K562 (cell line): Measurements from ENCODE around the gene RNASE13. TPM values are rescaled to one million over a fixed set of nuclear protein-coding genes. Genes with fewer than 3 reads are reported as not detected.

ENCODE experiments used
- ATAC-seq: fragments of 200-7000 bp; cut with Tn5 transposase; 3 replicates; pipeline ENCODE4 v1.9.1; 2020; ENCODE audit warnings: moderate library complexity
- BruUV-seq: library from RNA; stranded (reverse); fragments of 400-500 nt; replicated peaks from 2 replicates; lab custom pipeline; 2021; lab: Mats Ljungman, UMichigan
- CTCF ChIA-PET: fragments of 300-600 bp; formaldehyde crosslinking; extraction: SDS; loops from one replicate; lab custom pipeline; 2021; ENCODE audit warnings: low intra/inter-chr PET ratio; lab: Yijun Ruan, JAX
- POLR2A ChIA-PET: fragments of 300-600, 350-650 bp; sonication (Branson Sonifier 250); formaldehyde crosslinking; extraction: SDS; loops from one replicate; lab custom pipeline; 2021; ENCODE audit warnings: antibody characterized with exemption, inconsistent platforms; lab: Yijun Ruan, JAX
- DNase-seq, 4 experiments: peaks; one replicate each; pipeline versions ENCODE4 v3.0.0 to v3.0.0-alpha.2; 2011 to 2018; ENCODE audit warnings: low spot score in 3 of 4, mixed read lengths in 3 of 4; ENCODE audit errors: extremely low read depth in 1 of 4
- FAIRE-seq: peaks from 2 replicates; lab custom pipeline; 2011; peaks lifted over from hg19 to GRCh38; lab: Jason Lieb, UNC
- H2AFZ ChIP-seq: 2 replicates; pipeline ENCODE4 v1.6.0; 2011; ENCODE audit warnings: low read depth, low read length, control low read depth, inconsistent platforms
- H3K27ac ChIP-seq: fragments of 200-600 bp; 3 replicates; pipeline ENCODE4 v1.8.0; 2011; ENCODE audit warnings: low read depth, mild to moderate bottlenecking, control low read depth, inconsistent platforms, low read length, moderate library complexity, mixed read lengths; ENCODE audit errors: extremely low read depth
- H3K27me3 ChIP-seq, 2 experiments: fragments of 300-600 bp in 1 of 2; 2 replicates in 1 of 2; 3 replicates in 1 of 2; pipeline versions ENCODE4 v1.6.0 to v1.8.0; 2011; ENCODE audit warnings: inconsistent platforms in 2 of 2, low read length in 2 of 2, mild to moderate bottlenecking in 1 of 2, mixed read lengths in 1 of 2, moderate library complexity in 1 of 2; ENCODE audit not compliant: control insufficient read depth in 2 of 2, insufficient read depth in 2 of 2
- H3K36me3 ChIP-seq: fragments of 300-600 bp; 3 replicates; pipeline ENCODE4 v1.8.0; 2011; ENCODE audit warnings: mild to moderate bottlenecking, low read length, inconsistent platforms; ENCODE audit not compliant: control insufficient read depth, insufficient read depth
- H3K4me1 ChIP-seq, 2 experiments: fragments of 200-600 bp in 1 of 2; replicated peaks in 1 of 2; 2 replicates in 1 of 2; 3 replicates in 1 of 2; pipeline versions ENCODE4 v1.5.1 to v1.8.0; 2011; ENCODE audit warnings: inconsistent platforms in 2 of 2, low read length in 2 of 2, mild to moderate bottlenecking in 1 of 2, mixed read lengths in 1 of 2, moderate library complexity in 1 of 2; ENCODE audit not compliant: control insufficient read depth in 2 of 2, insufficient read depth in 2 of 2
- H3K4me2 ChIP-seq: 2 replicates; pipeline ENCODE4 v1.6.1; 2011; ENCODE audit warnings: low read length, control low read depth, inconsistent platforms, mixed read lengths; ENCODE audit not compliant: insufficient read depth
- H3K4me3 ChIP-seq: fragments of 200-600 bp; sonication (generic), shearing (Covaris generic); 2 replicates; pipeline ENCODE4 v1.5.1; 2016; ENCODE audit warnings: control low read depth, inconsistent platforms
- H3K79me2 ChIP-seq: fragments of 200-600 bp; 3 replicates; pipeline ENCODE4 v1.8.0; 2011; ENCODE audit warnings: low read length, inconsistent platforms; ENCODE audit not compliant: control insufficient read depth, insufficient read depth
- H3K9ac ChIP-seq, 2 experiments: 2 replicates each; pipeline versions ENCODE4 v1.6.0 to v1.6.1; 2011; ENCODE audit warnings: low read depth in 2 of 2, low read length in 2 of 2, control low read depth in 1 of 2, inconsistent platforms in 1 of 2, mild to moderate bottlenecking in 1 of 2, mixed read lengths in 1 of 2; ENCODE audit not compliant: insufficient read depth in 1 of 2
- H3K9me1 ChIP-seq: one replicate; pipeline ENCODE4 v1.6.0; 2011; ENCODE audit warnings: inconsistent platforms, mild to moderate bottlenecking, low read length, moderate library complexity; ENCODE audit not compliant: control insufficient read depth, insufficient read depth
- H3K9me3 ChIP-seq: replicated peaks from 2 replicates; pipeline ENCODE4 v1.5.1; 2011; ENCODE audit warnings: low read depth, low read length, inconsistent platforms; ENCODE audit not compliant: control insufficient read depth, insufficient read depth
- H4K20me1 ChIP-seq: replicated peaks from 2 replicates; pipeline ENCODE4 v1.6.1; 2011; ENCODE audit warnings: low read length, inconsistent platforms, mixed read lengths; ENCODE audit not compliant: control insufficient read depth, insufficient read depth
- PCBP2 ChIP-seq: fragments of 200-400 bp; formaldehyde crosslinking; IDR thresholded peaks from 2 replicates; pipeline ENCODE4 v1.6.1; 2018; ENCODE audit warnings: low read length, low read depth, mild to moderate bottlenecking, moderate library complexity; ENCODE audit not compliant: poor library complexity, severe bottlenecking
- SMAD1 ChIP-seq: fragments of 150-350 bp; IDR thresholded peaks from 2 replicates; pipeline ENCODE4 v1.6.1; 2014; ENCODE audit warnings: low read length, low read depth; ENCODE audit not compliant: partially characterized antibody
- U2AF2 ChIP-seq: fragments of 200-400 bp; formaldehyde crosslinking; optimal IDR thresholded peaks from 2 replicates; pipeline ENCODE3; 2017; ENCODE audit warnings: low read depth, mild to moderate bottlenecking, low read length
- ZNF384 ChIP-seq: IDR thresholded peaks from 2 replicates; pipeline ENCODE4 v1.6.1; 2012; ENCODE audit warnings: low read depth, low read length, improper control_type of control experiment
- ZNF431 ChIP-seq: sonication (generic); formaldehyde crosslinking; IDR thresholded peaks from 2 replicates; pipeline ENCODE4 v1.8.0; 2022; ENCODE audit warnings: mild to moderate bottlenecking, missing genetic modification reagents
- ZNF583 ChIP-seq: fragments of 250-450 bp; sonication (Bioruptor Pico); IDR thresholded peaks from 2 replicates; pipeline ENCODE4 v1.4.0; 2020
- WGBS: fragments of 100-300 bp; shearing (Covaris generic); methylation state at CpG from one replicate; pipeline ENCODE4 v1.1.6; 2016; ENCODE audit warnings: low coverage, mixed read lengths; ENCODE audit not compliant: insufficient coverage; ENCODE audit errors: missing lambda C conversion rate; 5-methylcytosine and 5-hydroxymethylcytosine counted together
- in situ Hi-C: fragments of 300-500 bp; cut with MboI; formaldehyde crosslinking; loops from 4 replicates; pipeline ENCODE4 v1.15.0; 2018; ENCODE audit warnings: inconsistent platforms, mixed read lengths
- intact Hi-C: fragments of 100-400 bp; cut with micrococcal nuclease; formaldehyde crosslinking; loops from 2 replicates; pipeline ENCODE4 v1.14.2; 2022
- polyA plus RNA-seq, 8 experiments: library from polyadenylated mRNA; depleted of rRNA in 4 of 8; stranded (reverse) in 5 of 8; unstranded in 3 of 8; fragments of >200 nt; fragmentation: Nextera tagmentation in 2 of 8; fragmentation: Illumina TruSeq in 1 of 8; extraction: Ambion mirVana in 2 of 8; extraction: Trizol in 1 of 8; gene quantifications; 2 replicates each; pipeline versions ENCODE4 v1.2.1 to v1.2.3, GENCODE V29; 2011 to 2014; ENCODE audit warnings: inconsistent platforms in 1 of 8, missing spikeins in 1 of 8
- total RNA-seq, 7 experiments: library from RNA; depleted of rRNA in 6 of 7; stranded (reverse); fragments of >200 nt in 6 of 7; fragmentation: Illumina TruSeq in 2 of 7; extraction: Trizol in 2 of 7; gene quantifications; 2 replicates each; pipeline versions ENCODE4 v1.2.1 to v1.2.3, GENCODE V29; 2011 to 2021; ENCODE audit warnings: low replicate concordance in 1 of 7
- TF ChIP-seq, protein P1 (sequence below): fragments of 450-650 bp; formaldehyde crosslinking; IDR thresholded peaks from 2 replicates; pipeline ENCODE4 v1.4.0; 2022; ENCODE audit warnings: missing genetic modification characterization

RNASE13 gene
- total and polyA plus RNA-seq, 9 of the 15 experiments (the other 6 are each of a cell fraction or from before 2014, with no cell fraction given): not detected

GRCh38 chr14:21084396-21084795 lies 49.8 kb upstream of the RNASE13 start:
- H3K27ac ChIP-seq: no peak overlapping the region
- H3K4me1 ChIP-seq: peaks cover 0 to 4% of the 10 kb centered on the region in 2 experiments; a peak in 2 of 5 replicates
- ChIA-PET CTCF (no interaction called here), POLR2A (interaction anchor here (0.5 to 1.2 kb wide), 3 partner anchors 8 to 353 kb away, joined by 3 read pairs; no protein-coding TSS in a partner anchor)
- H3K27me3 ChIP-seq: no peaks in the 10 kb centered on the region
- ATAC-seq: no peak
- no peaks in the 10 kb centered on the region for H3K79me2 ChIP-seq
- intact Hi-C loops (no loop called here), in situ Hi-C loops (no loop called here)
- DNase-seq: no peak
- H3K4me2 ChIP-seq: no peak overlapping the region
- 37% methylated on average over 2 of the region's 2 CpGs for WGBS
- no peaks in the 10 kb centered on the region for H3K9me3 ChIP-seq
- H3K9me1 ChIP-seq: no peaks in the 10 kb centered on the region
- no peaks in the 10 kb centered on the region for H4K20me1 ChIP-seq
- no peak for TF ChIP-seq U2AF2
- no peak for TF ChIP-seq PCBP2
- no peak for TF ChIP-seq ZNF431
- no peak for TF ChIP-seq SMAD1
- TF ChIP-seq, protein P1, sequence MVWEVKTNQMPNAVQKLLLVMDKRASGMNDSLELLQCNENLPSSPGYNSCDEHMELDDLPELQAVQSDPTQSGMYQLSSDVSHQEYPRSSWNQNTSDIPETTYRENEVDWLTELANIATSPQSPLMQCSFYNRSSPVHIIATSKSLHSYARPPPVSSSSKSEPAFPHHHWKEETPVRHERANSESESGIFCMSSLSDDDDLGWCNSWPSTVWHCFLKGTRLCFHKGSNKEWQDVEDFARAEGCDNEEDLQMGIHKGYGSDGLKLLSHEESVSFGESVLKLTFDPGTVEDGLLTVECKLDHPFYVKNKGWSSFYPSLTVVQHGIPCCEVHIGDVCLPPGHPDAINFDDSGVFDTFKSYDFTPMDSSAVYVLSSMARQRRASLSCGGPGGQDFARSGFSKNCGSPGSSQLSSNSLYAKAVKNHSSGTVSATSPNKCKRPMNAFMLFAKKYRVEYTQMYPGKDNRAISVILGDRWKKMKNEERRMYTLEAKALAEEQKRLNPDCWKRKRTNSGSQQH (CRISPR knock-in tag): no peak
- no peak for TF ChIP-seq ZNF583 (CRISPR knock-in tag)
- TF ChIP-seq ZNF384: no peak
- H3K9ac ChIP-seq: no peak overlapping the region
- no peak for FAIRE-seq
- H3K36me3 ChIP-seq: no peaks in the 10 kb centered on the region
- no TSS peak for BruUV-seq
- no peak overlapping the region for H2AFZ ChIP-seq
- H3K4me3 ChIP-seq: no peak overlapping the region
